Measurements from ENCODE around the gene C13orf42.

C13orf42 gene

GRCh38 chr13:51058461-51059167 lies 52.5 kb downstream of the C13orf42 start:
- Mint-ChIP-seq H3K4me1 (peaks cover 26% of the 10 kb centered on the region), H3K27ac (peak overlapping the region; percentile 65 to 84 (median 68)), H3K4me3 (no peak overlapping the region), H3K36me3 (ENCODE audit: low read depth) (no peaks in the 10 kb centered on the region), H3K9me3 (no peaks in the 10 kb centered on the region), H3K27me3 (ENCODE audit: low read depth) (peaks cover under 1% of the 10 kb centered on the region)
- no peak for TF ChIP-seq CTCF (IDR thresholded peaks at IDR 0.05; ENCODE audit: unreplicated experiment in 3 of 3)

DNA sequence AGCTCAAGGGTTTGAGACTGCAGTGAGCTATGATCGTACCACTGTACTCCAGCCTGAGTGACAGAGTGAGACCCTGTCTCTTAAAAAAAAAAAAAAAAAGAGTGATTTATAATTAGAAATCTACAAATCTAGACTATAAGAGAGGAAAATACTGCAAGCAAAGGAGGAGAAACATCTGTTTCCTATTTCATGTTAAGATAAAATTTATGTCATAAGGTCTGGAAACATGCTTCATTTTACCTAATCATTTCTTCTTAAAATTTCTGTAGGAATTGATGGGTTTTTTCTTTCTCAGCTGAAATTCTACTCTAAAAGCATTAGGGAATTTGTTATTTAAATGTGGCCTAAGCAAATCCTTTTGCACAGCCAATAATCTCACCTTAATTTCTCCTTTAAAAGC lies 53.2 kb downstream of the C13orf42 start:
- peaks cover 25% of the 10 kb centered on the region for H3K4me1 Mint-ChIP-seq

GRCh38 chr13:51057001-51057400 lies 54.1 kb downstream of the C13orf42 start:
- Mint-ChIP-seq H3K4me3 (no peak overlapping the region), H3K27me3 (ENCODE audit: low read depth) (peaks cover 3% of the 10 kb centered on the region), H3K9me3 (no peaks in the 10 kb centered on the region), H3K27ac (no peak overlapping the region), H3K4me1 (peaks cover 25% of the 10 kb centered on the region), H3K36me3 (ENCODE audit: low read depth) (no peaks in the 10 kb centered on the region)
- no peak for TF ChIP-seq CTCF (IDR thresholded peaks at IDR 0.05; ENCODE audit: unreplicated experiment in 3 of 3)

More for the DNA sequence above, 53.2 kb downstream of the C13orf42 start:
- TF ChIP-seq CTCF (IDR thresholded peaks at IDR 0.05; ENCODE audit: unreplicated experiment in 3 of 3) = no peak
- no peak overlapping the region for H3K4me3 Mint-ChIP-seq
- H3K27ac Mint-ChIP-seq = peak overlapping the region; percentile 65 to 84 (median 68)
- H3K27me3 Mint-ChIP-seq (ENCODE audit: low read depth) = no peaks in the 10 kb centered on the region
- no peaks in the 10 kb centered on the region for H3K9me3 Mint-ChIP-seq
- H3K36me3 Mint-ChIP-seq (ENCODE audit: low read depth) = no peaks in the 10 kb centered on the region

DNA sequence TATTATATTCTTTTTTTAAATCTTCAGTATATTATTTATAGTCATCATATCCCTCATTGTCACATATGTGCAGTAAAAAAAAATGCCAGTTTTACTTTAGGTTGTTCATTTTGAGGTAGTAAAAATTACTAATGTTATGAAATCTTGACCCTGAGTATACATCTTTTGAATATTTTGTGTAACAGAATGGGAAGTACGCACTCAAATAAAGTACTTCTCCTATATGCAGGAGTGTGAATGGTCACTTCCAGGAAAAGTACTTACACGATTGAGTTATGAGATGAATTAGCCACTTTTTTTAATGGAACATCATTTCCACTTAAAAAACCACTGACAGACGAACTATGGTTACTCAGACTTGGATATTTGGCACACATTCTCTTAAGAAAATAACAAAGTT lies 58.5 kb downstream of the C13orf42 start:
- peaks cover 3% of the 10 kb centered on the region for H3K27me3 Mint-ChIP-seq (ENCODE audit: low read depth)
- H3K9me3 Mint-ChIP-seq = no peaks in the 10 kb centered on the region
- no peak for TF ChIP-seq CTCF (IDR thresholded peaks at IDR 0.05; ENCODE audit: unreplicated experiment in 3 of 3)
- H3K27ac Mint-ChIP-seq = no peak overlapping the region
- peaks cover 4% of the 10 kb centered on the region for H3K4me1 Mint-ChIP-seq
- H3K4me3 Mint-ChIP-seq = no peak overlapping the region
- H3K36me3 Mint-ChIP-seq (ENCODE audit: low read depth) = no peaks in the 10 kb centered on the region

- peaks cover 9% of the 10 kb centered on the region for H3K27me3 Mint-ChIP-seq (ENCODE audit: low read depth)
- no peak overlapping the region for H3K4me3 Mint-ChIP-seq
- TF ChIP-seq CTCF (IDR thresholded peaks at IDR 0.05; ENCODE audit: unreplicated experiment in 3 of 3) = no peak
- no peaks in the 10 kb centered on the region for H3K9me3 Mint-ChIP-seq
- no peak overlapping the region for H3K27ac Mint-ChIP-seq
- H3K36me3 Mint-ChIP-seq (ENCODE audit: low read depth) = no peaks in the 10 kb centered on the region
- H3K4me1 Mint-ChIP-seq = peaks cover 4% of the 10 kb centered on the region
These were observed 60.8 kb downstream of the C13orf42 start for GRCh38 chr13:51050021-51050830.

All from nephron (organoid).